SK-N-MC (cell line): ENCODE data around the gene CYP51A1.
"Not testable (repeated sequence)": the region's sequence is repeated elsewhere in the genome, so short reads cannot be mapped to it uniquely, and the experiment has no call there.

ENCODE experiments used
- EZH2 ChIP-seq: fragments of 200-600 bp; sonication (generic); IDR thresholded peaks from one replicate; pipeline ENCODE4 v1.6.1; 2017; ENCODE audit warnings: antibody characterized with exemption
- FOXP2 ChIP-seq: optimal IDR thresholded peaks from 2 replicates; pipeline ENCODE3; 2011; ENCODE audit warnings: mild to moderate bottlenecking, moderate library complexity; ENCODE audit not compliant: insufficient read depth; ENCODE audit errors: extremely low read length, control extremely low read depth
- POLR2AphosphoS5 ChIP-seq: IDR thresholded peaks from 2 replicates; pipeline ENCODE4 v1.6.1; 2012; ENCODE audit warnings: mild to moderate bottlenecking, low read depth, low read length, borderline replicate concordance

- not testable (repeated sequence) for TF ChIP-seq POLR2AphosphoS5, EZH2, FOXP2
These were observed 9.1 kb upstream of the CYP51A1 start for GRCh38 chr7:92143192-92143880.
